ENCODE results near the gene RSRC2.

DNA sequence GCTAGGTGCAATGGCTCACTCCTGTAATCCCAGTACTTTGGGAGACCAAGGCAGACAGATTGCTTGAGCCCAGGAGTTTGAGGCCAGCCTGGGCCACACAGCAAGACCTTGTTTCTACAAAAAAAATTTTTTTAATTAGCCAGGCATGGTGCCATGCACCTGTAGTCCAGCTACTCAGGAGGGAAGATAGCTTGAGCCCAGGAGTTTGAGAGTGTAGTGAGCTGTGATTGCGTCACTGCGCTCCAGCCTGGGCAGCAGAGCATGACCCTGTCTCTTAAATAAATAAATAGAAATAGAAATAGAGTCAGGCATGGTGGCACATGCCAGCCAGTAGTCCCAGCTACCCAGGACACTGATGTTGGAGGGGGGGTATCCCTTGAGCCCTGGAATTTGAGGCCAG, 67.5 kb downstream of the RSRC2 start:
- TF ChIP-seq TAF1 (IDR thresholded peaks at IDR 0.05; ENCODE audit: borderline replicate concordance, low read depth, low read length) = no peak
- no peak for TF ChIP-seq POLR2A (IDR thresholded peaks at IDR 0.05; ENCODE audit: low read depth, low read length)
- TF ChIP-seq POLR2AphosphoS5 (IDR thresholded peaks at IDR 0.05; ENCODE audit: low read depth, low read length) = no peak

All from GM12892 (cell line).